NCI-H2107 treated with DMSO at 0.1 percent for 48 hours (cell line): ENCODE data around the gene RAMACL.
"Not testable (repeated sequence)": the region's sequence is repeated elsewhere in the genome, so short reads cannot be mapped to it uniquely, and the experiment has no call there.

Experiments used
- DNase-seq: peaks from one replicate; lab custom pipeline; 2025; ENCODE audit not compliant: unreplicated experiment; lab: John Stamatoyannopoulos, UW

RAMACL gene

DNA sequence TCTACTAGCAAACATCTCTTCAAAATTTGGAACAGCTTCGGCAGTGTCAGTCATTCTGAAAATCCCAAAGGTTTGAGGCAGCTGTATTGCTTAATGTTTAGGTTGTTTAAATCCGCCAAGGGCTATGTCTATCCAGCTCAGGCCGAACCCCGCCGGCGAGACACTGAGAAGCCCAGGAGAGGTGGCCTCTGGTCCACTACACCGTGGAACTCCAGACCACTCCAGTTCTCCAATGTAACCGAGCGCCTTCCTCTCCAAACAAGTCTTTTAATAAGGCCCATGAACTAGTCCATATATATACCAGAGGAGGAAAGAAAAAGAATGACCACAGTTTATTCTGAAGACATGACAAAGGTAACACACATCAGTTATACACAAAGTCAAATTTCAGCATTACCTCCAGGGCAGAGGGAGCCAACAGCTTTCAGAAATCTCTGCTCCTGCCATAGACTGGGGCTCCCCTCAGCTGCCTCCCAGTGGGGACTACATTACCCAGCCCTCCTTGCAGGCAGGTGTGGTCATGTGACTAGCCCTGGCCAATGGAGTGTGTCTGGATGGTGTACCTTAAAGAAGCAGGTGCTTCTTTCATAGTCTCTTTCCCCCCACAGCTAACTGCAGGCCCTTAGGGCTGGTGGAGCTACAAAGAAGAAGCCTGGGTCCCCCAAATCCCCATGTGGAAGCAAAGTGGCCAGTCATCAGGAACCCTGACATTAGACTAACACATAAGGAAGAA is at the start of gene RAMACL:
TSS of gene RAMACL (minus strand) at position 255 of the 733 bp plus-strand sequence. CDS start at position 54, 201 bp downstream.
- DNase-seq: no peak

GRCh38 chr6:166635013-166635970 is 48.8 kb upstream of the RAMACL start:
- DNase-seq: no peak

- DNase-seq: not testable (repeated sequence)
Measured at GRCh38 chr6:166634581-166634980, 48.1 kb upstream of the RAMACL start.

DNA sequence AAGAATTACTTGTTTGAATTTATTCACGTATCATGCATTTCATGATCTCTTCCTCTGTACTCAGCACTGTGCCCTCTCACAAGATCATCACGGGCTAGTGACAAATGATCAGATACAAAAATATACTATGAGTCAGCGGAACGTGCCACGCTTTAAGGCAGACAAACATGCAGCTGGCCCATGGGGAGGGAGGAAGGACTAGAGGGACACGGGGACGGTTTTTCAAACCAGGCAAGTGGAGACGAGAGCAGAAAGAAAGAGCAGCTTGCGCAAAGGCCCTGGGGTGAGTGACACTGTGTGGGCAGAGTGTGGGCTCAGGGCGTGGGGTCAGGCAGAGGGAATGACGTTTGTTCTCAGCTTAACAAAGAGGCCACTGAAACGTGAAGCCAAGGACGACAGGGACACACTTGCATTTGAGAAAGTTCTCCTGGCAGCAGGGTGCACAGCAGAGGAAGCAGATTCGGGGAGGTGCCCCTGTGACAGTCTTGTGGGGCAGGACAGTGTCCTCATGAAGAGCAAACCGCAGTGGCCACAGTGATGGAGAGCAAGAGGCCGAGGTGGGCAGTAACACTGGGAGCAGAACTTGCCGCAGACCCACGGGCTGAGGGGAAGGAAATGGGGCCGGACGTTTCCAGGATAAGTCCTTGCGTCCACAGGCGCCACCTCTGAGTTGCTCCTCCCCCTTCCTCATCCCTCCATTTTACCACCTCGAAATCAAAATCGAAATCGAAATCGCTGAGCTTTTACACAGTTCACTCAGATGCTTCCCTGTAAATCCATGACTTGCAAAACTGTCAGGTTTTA is 47.5 kb upstream of the RAMACL start:
- no peak for DNase-seq

DNA sequence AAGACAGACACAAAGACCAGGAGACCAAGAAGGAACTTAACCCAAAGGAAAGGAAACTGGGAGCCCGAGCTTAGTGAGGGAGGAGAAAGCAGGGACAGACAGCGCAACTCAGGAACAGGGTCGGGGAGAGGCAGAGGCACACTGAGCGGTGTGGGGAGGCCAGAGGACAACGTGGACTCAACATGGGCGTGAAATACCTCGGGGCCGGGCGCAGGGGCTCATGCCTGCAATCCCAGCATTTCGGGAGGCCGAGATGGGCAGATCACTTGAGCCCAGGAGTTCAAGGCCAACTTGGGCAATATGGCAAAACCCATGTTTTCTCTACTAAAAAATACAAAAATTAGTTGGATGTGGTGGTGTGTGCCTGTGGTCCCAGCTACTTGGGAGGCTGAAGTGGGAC is 46.3 kb upstream of the RAMACL start:
- DNase-seq: no peak

- DNase-seq: no peak
Measured at GRCh38 chr6:166630462-166630861, 44.0 kb upstream of the RAMACL start.

GRCh38 chr6:166629628-166630027 is 43.1 kb upstream of the RAMACL start:
- DNase-seq: no peak

DNA sequence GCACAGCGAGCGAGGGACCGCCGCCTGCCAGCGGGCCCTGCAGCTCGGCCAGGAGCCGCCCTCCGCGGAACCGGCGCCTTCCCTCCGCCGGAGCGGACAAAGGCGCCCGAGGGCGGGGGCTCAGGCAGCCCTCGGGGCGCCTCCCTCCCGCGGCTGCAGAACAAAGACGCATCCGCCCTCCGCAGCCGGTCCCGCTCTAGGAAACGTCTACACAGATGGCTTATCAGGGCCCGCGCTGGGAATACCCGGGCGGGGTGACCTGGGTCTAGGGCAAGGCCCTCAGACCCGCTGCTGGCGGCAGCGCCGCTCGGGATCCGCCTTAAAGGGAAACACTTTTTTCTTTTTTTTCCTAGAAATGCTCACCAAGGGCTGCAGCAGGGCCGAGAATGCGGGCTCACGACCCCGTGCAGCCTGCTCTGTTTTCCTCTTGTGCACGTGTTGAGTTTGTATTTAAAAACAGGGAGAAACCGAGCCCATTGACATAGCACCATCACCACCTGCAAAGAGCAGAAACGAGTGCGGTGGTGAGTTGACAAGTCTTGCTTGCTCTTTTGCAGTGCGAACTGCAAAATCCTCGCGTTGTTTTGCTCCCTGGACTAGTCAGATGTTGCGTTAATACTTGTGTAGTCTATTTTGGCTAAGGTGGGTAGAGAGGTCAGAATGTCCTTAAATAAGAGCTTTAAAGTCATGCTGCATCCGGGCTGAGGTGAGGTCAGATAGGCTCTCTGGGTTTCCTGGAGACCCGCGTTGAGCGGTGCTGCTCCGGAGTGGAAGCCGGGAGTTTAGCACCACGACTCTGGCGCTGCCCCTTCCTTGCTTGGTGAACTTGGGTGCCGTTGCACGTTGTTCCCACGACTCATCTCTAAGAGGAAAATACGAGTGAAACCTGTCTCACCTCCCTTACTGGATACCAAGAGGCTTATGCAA is 41.7 kb upstream of the RAMACL start:
- DNase-seq: peak; percentile 29

DNA sequence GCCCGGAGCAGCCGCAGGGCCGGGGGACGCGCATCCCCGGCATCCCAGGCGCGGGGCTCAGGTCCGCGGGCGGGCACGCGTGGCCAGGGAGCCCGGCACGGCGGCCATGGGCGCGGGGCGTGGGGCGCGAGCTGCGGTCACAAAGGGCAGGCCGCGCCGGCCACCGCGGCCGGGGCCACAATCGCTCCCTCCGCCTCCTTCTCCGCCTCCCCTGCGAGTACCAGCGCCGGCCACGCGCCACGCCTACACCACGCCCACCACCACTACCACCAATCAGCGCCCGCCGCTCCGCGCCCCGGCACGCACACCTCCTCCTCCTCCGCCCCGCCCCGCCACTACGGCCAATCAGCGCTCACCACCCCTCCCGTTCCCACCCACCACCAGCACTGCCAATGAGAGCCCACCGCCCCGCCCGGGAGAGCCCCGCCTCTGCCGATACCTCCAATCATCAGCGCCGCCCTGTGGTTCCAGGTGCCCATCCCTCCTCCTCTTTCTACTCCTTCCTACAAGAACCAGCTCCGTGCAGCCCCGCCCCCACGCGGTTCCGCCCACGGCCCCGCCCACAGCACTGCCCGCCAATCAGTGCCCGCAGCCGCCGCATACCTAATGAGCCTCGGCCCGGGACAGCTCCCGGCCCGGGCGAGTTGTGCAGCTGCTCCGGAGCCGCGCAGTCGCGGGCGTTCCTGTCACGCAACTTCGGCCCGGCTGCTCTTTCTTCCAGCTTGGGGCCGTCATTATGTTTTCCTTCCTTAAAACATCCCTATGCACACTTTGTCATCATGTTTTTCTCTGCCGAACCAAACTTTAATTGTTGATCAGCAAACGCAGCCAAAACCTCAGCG is 40.8 kb upstream of the RAMACL start, which contains the start of gene RPS6KA2:
TSS of gene RPS6KA2 (minus strand) at position 219 of the 842 bp plus-strand sequence. CDS start 232 bp downstream, outside the sequence.
- peak; percentile 97 for DNase-seq

DNA sequence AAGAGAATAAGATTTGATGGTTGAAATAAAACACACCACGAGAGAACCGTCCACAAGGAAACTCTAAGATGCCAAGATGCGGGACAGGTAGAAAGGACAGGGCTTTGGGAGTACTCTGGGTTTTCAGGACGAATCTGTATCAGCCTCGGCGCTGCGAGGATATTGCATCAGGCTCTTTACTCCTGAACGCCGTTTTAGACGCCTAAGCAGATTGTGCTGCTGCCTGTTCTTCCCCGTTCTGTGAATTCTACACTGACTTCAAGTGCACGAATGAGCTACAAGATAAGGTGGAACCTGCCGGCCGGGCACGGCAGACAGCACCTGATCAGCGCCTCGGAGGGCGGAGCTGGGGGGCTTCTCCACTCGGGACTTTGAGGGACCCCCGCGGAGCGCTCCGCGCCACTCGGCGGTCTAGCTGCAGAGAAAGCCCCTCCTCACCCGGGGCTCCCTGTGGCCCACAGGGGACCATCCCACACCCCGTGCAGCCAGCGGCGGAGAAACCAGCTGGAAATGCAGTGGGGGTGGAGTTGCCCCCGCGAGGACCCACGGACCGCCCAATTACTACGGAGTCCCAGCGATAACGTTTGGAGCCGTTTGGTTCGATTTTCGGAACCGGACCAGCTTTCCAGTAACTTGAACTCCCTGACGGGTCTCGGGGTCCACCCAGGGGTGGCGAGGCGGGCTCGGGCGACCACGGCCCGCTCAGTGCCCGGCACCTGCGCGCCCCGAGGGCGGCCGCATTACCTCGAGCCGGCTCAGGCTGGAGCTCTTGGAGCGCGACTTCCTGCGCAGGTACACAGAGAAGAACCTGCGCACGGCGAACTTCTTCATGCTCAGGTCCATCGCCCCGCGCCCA is 39.9 kb upstream of the RAMACL start:
- DNase-seq: no peak

GRCh38 chr6:166625356-166625755 is 38.9 kb upstream of the RAMACL start:
- no peak for DNase-seq

DNA sequence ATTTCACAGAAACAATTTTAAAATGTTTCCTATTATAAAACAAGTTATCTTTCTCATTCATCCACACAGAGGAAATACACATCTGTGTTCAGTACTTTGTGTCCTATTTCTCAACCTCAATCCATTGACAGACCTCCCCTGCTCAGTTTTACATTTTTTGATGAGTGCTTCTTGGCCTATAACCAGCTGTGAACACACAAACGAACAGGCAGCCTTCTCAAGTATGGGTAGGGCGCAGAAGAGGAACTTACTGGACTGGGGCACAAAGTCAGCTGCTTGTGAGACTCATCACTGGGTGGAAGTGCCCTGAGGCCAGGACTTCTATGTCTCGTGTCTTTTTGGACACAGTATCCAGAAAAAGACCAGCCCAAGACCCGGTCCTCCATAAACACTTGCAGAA is 37.8 kb upstream of the RAMACL start:
- DNase-seq: no peak

DNA sequence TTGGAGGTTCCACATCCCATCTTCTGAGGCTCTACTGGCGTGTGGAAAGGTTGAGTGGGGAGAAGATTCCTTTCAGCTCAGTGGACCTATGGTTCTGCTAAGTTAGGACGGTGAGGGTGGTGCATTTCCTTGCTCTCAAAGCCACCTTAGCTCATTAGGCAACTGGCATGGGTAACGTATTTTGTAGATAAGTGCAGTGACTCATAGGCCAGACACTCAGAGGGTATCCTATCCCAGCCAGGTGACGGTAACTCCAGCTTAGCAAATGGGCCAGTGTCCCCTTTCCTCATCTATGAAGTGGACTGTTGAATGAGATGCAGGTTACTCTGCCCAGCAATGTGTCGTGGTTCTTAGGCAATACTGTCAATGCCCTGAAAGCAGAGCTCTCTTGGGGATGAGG is 36.8 kb upstream of the RAMACL start:
- DNase-seq: no peak

- DNase-seq: peak; percentile 11
Measured at GRCh38 chr6:166621114-166621540, 34.6 kb upstream of the RAMACL start.

DNA sequence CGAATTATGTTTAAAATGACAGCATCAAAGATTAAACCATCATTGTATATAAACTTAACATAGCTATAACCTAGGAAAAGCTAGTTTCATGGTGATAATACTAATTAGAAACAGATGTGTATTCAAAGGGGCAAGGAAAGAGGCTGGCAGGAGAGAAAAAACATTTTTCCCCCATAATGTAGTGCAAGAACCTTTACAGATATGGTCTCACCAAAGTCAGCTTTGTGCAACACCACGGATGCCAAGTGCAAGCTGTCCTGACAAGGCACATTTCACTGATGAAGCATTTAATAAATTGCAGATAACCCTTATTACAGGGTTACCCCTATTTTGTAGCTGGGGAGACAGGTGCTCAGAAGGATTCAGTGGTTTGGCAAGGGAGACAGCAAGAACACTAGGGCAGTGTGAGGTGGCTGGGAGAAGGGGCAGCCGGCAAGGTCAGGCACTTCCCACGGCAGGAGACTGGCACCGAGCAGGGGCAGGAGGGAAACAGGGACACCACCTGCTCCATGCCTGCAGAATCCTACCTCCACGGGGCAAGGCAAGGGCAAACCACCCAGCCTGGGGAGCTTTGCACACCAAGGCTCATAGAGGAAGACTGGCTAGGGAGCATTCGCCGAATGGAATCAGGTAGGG is 34.1 kb upstream of the RAMACL start:
- DNase-seq: no peak

DNA sequence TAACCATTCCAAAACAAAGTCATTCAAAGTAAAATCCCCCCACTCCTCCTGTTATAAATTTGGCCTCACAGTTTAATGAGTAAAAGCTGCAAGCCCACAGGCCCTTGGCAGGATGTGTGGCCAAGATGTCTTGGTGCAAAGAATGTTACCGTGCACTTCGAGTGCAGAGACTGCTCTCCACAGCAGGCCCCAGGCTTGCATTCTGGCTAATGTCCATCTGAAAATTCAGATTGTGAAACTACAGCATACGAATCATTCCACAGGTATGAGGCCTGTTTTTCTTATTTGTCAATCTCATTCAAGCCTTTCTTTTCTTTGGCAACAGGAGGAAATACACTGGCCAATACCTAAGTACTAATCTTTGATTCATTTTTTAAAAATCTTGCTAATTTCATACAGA is 33.4 kb upstream of the RAMACL start:
- DNase-seq: no peak

- DNase-seq: no peak
Measured at GRCh38 chr6:166618866-166619761, 32.6 kb upstream of the RAMACL start.
